GM12875 (cell line): ENCODE results near the gene CALML3.

ENCODE experiments used
- H3K4me3 ChIP-seq: one replicate; pipeline ENCODE4 v1.5.1; 2011; ENCODE audit warnings: low read depth, low read length, control low read depth
- CTCF ChIP-seq: IDR thresholded peaks from 2 replicates; pipeline ENCODE4 v1.5.1; 2011; ENCODE audit warnings: low read depth, mild to moderate bottlenecking, control low read depth, inconsistent platforms, low read length, moderate library complexity, borderline replicate concordance; ENCODE audit not compliant: insufficient read depth

CALML3 gene

GRCh38 chr10:5564537-5565204, 39.9 kb downstream of the CALML3 start:
- no peak for TF ChIP-seq CTCF
- H3K4me3 ChIP-seq = no peak overlapping the region

- no peak for TF ChIP-seq CTCF
- H3K4me3 ChIP-seq = no peak overlapping the region
These were observed 40.4 kb downstream of the CALML3 start for GRCh38 chr10:5565205-5565545.

- TF ChIP-seq CTCF = no peak
- no peak overlapping the region for H3K4me3 ChIP-seq
These were observed 41.2 kb downstream of the CALML3 start for GRCh38 chr10:5565671-5566581.

- no peak overlapping the region for H3K4me3 ChIP-seq
- no peak for TF ChIP-seq CTCF
These were observed 41.9 kb downstream of the CALML3 start for GRCh38 chr10:5566614-5567013.

GRCh38 chr10:5567477-5567876, 42.7 kb downstream of the CALML3 start:
- H3K4me3 ChIP-seq = no peak overlapping the region
- no peak for TF ChIP-seq CTCF

GRCh38 chr10:5568984-5569383, 44.2 kb downstream of the CALML3 start:
- no peak overlapping the region for H3K4me3 ChIP-seq
- TF ChIP-seq CTCF = no peak

GRCh38 chr10:5569568-5569967, 44.8 kb downstream of the CALML3 start:
- no peak for TF ChIP-seq CTCF
- no peak overlapping the region for H3K4me3 ChIP-seq
